HK-2 (cell line): ENCODE data around the gene RCN1.
"Not testable (repeated sequence)": the region's sequence is repeated elsewhere in the genome, so short reads cannot be mapped to it uniquely, and the experiment has no call there.

ENCODE experiments used
- DNase-seq: peaks from one replicate; pipeline ENCODE4 v3.0.0-alpha.2; 2018; ENCODE audit not compliant: unreplicated experiment

RCN1 gene

DNA sequence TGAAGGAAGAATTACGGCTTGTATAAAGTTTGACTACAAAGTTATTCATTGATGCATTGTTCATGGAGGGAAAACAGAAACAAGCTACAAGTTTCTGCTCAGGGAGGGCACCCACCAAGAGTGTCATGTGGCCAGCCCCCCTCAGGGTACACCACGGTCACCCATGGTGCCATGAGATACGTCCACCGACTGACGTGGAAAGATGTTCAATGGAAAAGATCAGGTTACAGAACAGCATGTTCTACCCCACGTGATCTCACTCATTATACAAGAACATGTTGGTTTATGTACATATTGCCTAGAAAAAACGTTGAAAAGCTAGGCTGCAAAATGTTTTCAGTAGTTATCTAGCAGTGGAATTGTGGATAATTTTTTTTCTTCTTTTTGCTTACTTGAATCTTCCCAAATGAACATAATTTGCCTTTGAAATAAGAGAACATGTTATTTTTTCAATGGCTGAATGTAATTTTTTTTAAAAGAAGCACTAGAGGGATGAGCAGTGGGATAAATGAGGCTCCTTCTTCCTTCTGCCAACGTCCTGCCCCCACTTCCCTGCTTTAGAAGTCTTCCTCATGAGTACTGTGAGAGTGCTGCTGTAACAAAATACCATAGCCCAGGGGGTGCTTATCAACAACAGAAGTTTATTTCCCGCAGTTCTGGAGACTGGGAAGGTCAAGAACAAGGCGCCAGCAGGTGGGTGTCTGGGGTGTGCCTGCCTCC lies 22.5 kb downstream of the RCN1 start:
- no peak for DNase-seq

DNA sequence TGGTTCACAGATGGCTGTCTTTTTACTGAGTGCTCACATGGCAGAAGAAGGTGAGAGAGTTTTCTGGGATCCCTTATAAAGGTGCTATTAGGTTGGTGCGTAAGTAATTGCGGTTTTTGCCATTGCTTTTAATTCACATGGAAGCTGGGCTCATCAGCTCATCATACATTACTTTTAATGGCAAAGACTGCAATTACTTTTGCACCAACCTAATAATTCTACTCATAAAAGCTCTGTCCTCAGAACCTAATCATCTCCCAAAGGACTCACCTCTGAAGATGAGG lies 23.0 kb downstream of the RCN1 start:
- DNase-seq, result no peak

DNA sequence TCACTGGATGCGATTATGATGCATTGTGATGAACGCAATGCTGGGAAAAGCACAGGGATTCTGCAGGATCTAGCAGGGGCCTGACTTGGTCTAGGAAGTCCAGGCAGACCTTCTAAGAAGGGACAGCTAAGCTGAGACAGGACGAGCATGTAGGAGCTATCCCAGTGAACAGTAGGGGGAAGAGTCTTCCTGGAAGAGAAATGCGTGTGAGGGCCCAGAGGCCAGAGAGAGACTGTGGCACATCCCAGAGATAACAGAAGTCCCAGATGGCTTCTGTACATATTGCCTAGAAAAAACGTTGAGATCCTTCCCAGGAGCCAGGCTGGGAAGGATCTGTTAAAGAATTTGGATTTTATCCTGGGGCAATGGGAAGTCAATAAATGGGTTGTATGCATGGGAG lies 24.6 kb downstream of the RCN1 start:
- no peak for DNase-seq

DNA sequence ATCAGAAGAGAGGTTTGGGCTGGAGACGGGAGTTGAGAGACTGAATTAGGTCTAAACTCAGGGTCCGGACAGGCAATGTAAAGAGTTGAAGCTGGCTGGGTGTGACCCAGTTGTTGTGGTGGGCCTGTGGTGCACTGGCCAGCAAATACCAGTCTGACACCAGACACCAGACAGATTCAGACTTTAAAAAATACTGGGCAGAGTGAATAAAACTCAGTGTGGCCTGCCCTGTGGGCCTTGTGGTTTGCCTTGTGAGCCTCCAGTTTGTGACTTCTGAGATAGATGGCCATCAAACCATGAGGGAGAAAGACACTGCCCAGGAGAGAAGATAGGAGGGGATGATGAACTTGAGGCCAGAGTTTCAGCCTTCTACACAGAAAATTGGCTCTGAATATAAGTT lies 25.8 kb downstream of the RCN1 start:
- no peak for DNase-seq

DNA sequence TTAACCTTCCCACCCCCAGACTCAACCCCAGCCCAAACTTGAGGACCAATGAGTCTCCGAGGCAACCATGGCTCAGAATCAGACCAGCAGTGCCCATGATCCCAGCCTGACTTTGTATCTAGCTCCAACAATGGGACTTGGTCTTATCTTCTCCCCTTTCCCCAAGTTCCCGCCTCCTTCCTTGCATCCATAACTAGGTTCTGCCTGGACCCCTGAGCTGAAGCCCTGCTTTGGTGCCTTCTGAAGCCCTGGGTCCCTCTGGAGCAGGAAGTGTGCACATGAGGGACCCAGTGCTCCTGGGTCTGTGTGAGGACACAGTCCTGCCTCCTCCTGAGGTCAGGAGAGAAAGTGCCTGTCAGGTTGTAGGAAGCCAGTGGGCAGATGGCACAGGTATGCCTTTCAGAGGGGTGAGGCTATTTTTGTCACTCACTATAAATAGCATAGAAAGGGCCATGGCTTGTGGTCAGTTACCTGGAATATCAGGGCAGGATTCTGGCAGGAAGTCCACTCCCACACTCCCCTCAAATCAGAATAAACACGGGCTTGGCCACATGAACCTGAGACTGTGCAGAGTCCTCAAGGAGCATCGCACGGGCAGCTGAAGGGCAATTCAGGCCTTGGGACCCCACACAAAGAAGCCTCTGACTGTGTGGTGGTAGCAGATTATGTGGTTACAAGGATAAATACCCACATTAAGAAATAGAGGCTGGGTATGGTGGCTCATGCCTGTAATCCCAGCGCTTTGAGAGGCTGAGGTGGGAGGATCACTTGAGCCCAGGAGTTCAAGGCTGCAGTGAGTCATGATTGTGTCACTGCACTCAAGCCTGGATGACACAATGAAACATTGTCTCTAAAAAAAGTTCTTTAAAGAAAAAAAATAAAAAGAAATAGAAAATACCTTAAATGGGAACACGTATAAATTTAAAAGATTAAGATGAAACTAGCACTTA lies 27.4 kb downstream of the RCN1 start:
- DNase-seq, result peak; percentile 13

DNA sequence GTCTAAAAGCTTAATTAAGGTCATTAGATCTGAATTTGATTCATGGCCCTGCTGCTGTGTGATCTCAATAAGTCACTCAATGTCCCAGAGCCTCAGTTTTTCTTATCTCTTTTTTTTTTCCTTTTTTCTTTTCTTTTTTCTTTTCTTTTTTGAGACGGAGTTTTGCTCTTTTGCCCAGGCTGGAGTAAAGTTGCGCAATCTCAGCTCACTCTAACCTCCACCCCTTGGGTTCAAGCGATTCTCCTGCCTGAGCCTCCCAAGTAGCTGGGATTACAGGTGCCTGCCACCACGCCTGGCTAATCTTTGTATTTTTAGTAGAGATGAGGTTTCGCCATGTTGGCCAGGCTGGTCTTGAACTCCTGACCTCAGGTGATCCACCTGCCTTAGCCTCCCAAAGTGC lies 28.3 kb downstream of the RCN1 start:
- DNase-seq, result not testable (repeated sequence)

DNA sequence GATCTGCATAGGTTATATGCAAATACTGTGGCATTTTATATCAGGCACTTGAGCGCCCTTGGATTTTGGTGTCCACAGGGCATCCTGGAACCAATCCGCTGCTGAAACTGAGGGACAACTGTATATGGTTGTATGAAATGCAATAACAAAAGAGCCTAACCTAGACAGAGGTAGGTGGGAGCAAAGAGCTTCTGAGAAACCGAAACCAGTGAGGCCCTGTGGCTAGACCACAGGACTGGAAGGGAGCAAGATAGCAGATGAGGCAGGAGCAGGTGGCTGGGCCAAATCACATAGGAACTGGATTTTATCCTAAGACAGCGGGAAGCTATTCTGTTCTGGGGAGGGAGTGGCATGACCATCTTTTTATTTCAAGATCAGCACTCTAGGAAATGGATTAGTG lies 30.1 kb downstream of the RCN1 start:
- no peak for DNase-seq

DNA sequence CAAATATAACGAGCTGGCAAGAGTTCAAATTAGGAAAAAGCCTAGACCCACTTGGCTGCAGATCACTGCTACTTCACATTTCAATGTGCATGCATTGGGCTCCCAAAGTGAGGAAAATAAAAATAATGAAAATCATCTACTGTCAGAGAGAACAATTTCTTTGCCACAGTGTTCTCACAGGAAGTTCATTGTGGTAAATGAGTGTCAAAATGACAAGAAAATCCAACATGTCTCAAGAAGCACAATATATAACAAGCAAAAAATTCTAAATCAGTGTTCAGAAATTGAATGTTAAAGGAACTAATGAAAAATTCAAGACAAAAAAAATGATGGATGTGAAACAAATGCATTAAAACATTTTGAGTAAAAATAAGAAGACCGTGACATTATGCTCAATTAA lies 31.3 kb downstream of the RCN1 start:
- DNase-seq, result no peak

DNA sequence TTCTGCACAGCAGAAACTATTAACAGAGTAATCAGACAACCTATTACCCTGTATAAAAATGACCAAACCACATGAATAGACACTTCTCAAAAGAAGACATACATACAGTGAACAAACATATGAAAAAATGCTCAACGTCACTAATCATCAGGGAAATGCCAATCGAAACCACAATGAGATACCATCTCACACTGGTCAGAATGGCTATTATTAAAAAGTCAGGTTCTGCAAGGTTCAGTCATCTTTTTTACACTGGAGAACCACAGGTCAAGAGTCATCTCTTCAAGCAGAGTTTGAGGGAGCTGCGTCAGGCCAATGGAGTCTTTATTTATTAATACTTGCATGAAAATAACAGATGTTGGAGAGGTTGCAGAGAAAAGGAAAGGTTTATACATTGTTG lies 40.4 kb downstream of the RCN1 start:
- no peak for DNase-seq

DNA sequence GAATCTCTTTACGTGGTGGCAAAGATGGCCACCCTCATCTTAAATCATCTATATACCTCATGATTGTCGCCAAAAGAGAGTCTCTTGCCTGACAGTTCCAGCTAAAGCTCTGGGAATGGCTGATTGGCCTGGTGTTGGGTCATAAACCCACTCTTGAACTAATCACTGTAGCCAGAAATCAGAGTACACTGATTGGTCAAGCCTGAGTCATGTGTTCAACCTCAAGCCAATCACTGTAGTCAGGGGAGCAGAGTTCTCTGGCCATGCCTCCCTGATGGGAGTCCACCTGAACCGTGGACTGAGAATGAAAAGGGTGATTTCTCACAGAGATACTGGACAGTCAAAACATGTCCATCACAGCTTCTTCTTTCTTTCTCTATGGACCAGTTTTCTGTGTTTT lies 45.8 kb downstream of the RCN1 start:
- no peak for DNase-seq

DNA sequence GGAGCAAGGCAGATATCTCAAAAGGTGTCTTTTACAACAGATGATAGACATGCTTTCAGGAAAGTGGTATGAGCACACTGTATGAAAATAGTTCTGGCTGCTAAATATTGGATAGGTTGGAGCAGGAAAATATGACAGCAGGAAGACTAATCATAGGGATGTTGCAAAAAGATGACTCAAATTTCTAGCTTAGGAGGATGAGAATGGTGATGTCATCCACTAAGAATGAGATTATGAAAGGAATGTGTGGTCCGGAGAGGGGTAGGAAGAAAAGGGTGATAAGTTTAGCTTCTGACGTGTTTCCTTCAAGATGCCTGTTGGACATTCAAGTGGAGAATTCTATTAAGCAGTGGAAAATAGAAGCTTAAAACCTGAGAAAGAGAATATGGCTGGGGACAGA lies 46.4 kb downstream of the RCN1 start:
- no peak for DNase-seq

DNA sequence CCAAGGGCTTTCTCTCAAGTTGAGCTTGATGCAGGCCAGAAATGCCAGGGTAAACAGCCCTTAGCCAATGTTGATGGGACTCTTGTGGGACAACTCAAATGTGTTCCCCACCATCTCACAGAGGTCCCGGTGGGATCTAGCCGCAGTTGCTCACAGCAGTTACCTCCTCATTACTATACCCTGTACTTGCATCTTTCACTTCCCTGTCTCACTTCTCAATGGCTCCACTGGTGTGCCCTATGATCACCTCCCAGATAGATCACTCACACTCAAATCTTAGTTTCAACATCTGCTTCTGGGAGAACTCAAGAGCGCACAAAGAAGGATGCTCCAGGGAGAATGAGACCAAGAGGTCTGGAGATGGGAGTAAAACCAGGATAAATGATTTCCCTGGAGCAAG lies 47.0 kb downstream of the RCN1 start:
- DNase-seq, result no peak

DNA sequence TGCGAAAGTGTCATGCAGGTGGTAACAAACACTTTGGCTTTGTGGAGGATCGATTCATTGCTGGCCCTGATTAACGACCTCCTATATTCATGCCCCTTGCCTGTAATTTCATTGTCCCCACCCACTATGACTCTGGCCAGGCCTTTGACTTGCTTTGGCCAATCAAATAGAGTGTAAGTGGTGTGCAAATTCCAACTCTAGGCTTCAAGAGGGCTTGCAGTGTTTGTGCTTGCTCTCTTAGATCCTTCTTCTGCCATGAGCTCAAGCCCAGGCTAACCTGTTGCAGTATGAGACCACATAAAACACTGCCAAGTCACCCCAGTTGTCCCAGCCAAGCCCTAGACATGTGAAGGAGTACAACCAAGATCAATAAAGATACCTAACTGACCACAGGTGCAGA lies 48.0 kb downstream of the RCN1 start:
- no peak for DNase-seq

DNA sequence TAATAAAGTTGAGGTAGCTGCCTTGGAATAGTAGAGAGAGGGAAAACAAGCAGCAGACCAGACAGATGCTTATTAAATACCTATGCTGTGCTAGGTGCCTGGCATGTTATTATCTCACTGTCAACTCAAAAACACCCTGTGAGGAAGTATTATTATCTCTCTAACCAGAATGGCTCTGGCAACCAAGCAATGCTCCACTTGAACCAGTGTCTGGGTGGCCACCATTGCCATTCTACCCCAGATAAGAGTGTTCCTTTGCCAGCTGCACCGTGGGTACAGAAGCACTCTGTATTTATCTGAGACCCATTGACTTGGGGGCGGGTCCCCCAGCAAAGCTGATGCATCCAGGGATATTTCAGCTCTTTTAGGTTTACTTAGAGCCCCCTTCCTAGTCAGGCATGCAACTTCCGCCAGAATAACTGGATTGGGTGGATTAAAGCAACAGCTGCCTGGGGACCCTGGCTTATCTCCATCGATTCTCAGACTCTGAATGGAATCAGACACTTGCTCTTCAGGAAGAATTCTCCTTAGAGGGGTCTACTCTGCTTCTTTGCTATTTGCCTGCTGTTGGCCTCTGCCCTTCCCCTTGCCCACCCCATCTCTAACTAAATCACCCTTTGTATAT lies 49.1 kb downstream of the RCN1 start:
- no peak for DNase-seq

DNA sequence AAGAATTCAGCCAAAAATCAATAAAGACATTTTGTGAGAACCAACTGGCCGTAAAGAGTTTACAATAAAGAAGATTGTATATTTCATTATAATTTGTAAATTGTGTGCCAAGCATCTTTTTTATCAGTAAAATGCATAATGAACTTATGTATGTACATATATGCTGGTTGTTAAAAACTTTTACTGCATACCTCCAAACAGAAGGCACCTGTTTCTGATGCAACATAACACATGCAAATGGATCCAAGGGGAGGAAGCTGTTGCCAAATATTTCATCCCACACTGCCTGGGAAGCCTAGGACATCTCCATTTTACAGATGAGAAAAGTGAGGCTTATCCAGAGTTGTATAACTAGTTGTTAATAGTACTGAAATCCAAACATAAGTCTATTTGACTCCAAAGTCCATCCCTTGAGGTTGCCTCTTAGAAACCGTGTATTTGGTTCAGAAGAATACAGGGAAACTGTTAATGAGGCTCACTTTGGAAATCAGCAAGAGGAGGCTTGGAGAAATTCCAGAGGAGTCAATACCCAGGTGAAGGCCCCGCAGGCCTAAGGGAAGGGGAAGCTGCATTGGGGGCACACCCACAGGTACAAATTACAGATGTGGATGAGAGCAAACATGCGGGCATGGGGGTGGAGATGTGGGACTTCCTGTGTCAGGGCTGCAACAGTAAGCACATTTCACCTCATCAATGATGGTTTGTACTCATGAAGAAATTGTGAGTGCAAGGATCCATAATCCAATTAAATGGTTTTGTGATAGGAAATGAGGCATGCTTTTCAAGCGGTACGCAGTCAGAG lies 51.1 kb downstream of the RCN1 start:
- no peak for DNase-seq

DNA sequence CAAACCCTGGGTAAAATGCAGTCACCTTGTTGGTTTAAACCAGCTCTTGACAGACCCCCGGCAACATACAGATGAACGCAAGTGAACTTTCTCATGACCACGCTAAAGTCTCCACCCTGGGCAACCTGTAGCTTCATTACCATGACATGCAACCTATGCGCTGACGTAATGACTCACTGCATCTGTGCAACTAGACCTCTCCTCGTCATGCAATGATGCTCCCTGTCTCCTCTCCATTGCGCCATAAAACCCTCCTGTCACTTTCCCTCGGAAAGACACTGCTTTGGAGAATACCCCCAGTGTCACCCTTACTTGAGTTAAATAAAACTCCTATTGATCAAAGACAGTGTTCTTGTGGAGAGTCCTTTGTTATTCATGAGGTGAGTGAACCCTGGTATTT lies 52.5 kb downstream of the RCN1 start:
- DNase-seq, result no peak

DNA sequence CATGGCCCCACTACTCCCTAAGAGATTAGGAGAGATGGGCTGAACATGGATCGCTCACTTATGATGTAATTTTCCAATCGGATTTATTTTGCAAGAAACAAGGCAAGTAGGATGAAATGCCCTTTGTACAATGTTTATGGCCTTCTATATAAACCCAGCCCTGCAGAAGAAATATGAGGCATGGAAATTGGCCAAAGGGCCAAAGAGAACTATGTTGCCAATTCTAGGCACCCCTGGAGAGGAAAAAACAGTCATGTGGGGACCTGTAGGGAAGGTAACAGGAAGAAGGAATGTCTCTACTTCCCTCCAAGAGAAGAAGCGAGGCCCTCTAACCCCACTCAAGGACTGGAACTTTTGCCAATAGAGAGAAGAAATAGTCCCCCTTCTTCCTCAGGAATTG lies 54.4 kb downstream of the RCN1 start:
- DNase-seq, result no peak

DNA sequence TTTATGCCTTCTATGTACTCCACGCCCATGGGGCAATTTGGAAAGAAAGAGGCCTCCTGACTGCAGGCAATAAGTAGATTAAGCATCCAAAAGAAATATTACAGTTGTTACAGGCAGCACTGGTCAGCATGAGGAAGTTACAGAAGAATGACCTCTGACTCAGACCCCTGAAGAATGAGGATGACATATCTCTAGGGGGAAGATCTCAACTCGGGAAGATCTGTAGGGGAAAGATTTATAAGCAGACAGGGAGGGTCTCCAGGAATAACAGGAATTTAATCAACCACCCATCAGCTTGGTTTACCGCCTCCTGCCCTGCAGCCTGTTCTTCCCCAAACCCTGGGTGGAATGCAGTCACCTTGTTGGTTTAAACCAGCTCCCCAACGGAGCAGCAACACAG lies 58.0 kb downstream of the RCN1 start:
- no peak for DNase-seq

DNA sequence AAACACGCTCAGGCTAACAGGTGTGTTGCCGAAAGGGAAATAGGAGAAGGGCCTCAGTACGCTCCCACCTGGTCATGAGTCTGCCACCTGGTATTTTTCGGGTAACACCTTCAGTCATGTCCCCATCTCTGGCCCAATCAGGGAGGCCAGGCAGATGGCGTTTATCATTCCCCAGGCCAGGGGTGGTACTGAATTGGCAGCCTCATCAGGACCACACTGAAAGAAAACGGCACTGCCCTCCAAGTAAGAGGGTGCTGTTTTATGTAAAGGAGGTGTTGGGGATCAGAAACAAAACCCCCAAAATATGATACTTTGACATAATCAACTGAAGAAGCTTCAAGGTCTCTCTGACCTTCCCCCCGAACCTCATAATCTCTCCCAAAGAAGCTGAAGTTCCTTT lies 58.9 kb downstream of the RCN1 start:
- DNase-seq, result no peak

DNA sequence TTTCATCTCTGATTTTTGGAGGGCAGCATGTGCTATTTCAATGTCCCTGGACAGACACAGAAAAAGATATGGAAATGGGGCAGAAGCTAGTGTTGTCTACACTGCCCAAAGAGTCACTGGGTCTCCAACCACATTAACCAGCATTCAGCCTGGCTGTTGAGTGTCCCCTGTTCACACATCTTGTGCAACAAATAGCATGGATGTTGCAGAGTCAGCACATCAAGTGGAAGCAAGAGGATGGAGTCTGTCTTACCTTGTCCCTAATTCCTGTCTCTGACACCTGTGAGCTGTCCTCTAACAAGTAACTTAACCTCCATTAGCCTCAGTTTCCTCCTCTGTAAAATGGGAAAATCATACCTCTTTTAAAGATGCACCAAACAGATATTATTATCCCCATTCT lies 60.2 kb downstream of the RCN1 start:
- DNase-seq, result no peak

DNA sequence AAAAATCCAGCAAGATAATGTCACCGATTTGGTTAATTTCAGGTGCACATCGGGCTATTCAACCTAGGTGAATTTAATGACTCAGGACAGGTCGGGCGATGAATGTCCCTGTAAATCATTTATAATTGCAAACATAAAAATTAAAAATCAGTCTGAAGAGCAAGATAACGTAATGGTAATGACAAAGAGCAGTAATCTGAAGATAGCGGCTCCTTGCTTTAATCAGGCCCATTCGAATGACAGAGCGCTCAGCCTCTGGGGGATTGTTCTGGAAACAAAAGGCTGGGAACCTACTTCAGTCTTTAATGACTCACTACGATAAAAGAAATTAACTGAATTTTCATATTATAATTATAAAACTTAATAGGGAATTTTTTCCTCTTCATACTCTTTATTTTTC lies 61.3 kb downstream of the RCN1 start:
- no peak for DNase-seq

DNA sequence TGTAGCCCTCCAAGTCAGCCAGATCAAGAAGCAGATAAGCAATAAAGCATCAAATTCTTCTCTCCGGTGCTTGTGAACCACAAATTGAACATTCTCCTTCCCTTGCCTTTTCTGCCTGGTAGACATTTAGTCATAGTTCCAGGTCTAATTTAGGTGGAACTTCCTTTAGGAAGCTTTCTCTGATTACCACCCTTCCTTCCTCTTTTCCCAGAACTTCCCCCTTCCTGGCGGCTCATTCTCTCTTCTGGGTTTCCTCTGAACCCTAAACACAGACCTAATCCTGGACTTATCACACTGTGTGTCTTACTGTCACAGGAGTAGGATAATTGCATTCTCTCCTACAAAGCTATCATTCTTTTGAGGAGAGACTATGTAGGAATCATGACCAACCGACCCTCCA lies 61.9 kb downstream of the RCN1 start:
- DNase-seq, result no peak
